GM21825 (cell line): ENCODE data around the gene TMEM51.

Source experiments
- ATAC-seq: cut with Tn5 transposase; IDR thresholded peaks from one replicate; pipeline ENCODE4 v1.9.1; 2021; ENCODE audit warnings: mild to moderate bottlenecking, moderate library complexity; ENCODE audit not compliant: unreplicated experiment

The TMEM51 gene

DNA sequence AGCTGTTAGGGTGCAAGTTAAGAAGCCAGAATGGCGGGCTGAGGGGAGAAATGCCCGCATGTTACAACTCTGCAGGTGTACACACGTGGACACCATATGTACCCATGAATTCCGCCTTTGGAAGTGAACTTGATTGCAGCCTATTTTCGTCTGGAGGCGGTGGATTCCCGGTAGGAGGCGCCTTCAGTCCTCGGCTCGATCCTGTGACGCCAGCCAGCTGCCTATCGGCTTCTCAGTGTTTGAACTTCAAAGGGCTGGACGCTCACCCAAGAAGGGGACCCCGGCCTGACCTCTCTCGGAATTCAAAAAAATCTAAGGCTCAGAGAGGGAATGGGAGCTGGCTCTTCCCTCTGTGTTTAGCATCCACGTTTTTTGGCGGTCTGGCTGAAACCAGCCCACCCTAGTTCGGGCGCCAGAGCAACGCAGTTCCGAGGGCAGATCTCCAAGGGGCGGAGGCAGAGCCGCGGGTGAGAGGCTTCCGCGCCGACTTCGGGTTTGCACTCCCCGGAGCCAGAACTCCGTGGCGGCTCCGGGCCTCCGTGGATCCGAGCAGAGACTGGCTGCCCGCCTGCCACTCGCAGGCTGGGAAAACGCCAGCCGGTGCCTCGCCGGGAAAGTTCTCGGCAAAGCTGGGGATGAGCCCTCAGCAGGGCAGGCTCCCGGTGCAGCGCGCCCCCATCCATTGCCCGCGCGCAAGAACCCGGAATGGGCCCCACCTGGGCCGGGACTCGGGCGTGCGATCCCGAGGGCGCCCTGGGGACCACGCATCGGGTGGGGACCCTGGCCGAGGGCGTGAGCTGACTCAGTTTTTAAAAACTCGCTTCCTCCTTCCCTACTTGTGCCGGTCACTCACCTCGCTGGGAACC lies 996 bp upstream of the TMEM51 start:
- ATAC-seq, result no peak

DNA sequence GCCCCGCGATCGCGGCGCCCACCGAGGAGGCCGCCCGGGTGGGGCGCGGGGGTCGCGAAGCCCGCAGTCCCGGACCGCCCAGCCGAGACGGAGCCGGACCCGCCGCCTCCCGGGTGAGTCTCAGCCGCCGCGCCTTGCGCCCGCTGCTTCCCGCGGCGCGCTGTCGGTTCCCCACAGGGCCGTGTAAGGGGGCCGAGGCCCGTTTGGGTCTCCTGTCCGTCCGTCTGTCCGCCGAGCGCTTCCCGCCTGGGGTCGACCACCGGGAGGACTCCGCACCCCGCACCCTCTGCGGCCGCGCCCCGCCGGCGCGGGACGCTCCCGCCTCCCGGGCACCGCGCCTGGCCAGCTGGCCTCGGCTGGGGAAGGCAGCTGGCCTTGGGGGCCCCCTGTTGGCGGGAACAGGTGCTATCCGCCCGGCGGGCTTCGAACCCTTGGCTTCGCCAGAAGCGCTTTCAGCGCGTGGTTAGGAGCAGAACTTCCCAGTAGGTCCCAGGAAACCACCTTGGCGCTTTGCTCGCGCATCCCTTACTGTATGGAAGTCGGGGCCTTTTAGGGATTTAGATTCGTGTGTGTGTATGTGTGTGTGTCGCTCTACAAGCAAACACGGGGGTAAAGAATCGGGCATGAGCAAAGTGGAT lies 414 bp downstream of the TMEM51 start:
- ATAC-seq, result no peak

DNA sequence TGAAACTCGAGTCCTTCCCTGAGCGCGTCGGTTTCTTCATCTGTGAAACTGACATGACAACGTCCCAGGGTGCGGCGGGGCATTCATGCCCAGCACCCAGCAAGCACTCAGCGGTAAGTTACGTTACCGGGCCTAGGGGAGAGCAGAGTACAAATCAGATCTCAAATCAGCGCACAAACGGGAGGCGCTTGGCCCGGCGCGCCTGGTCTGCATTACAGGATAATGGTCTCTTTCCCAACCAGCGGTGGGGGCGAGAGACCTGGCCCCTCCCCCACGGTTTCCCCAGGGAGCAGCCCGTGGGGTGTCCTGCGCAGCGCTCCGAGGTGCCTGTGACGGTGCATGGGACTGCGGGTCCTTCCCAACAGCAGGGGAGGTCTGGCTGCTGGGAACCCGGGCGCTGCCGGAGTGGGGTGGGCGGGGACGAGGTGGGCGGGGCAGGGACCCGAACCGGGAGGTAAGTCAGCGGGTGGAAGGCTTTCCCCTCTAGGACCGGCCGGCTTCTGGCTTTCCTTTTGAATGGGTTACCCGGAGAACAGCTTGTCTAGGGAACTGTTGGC lies 1.0 kb downstream of the TMEM51 start:
- no peak for ATAC-seq

DNA sequence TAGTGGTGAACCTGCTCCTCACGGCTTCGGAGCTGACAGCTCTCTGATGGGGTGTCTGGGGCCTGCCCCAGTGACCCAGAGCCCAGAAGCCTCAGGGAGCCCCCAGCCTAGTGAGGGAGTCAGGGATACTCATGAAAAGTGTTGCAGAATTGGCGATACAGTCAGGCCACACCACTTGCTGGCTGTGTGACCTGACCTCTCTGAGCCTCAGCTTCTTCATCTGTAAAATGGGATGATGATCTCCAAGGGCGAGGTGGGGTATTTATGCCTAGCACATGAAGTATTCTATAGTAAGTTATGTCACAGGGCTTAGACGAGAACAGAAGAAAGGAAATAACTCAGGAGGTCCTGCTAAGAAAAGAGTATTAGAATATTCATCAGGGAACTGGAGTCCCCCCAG lies 1.6 kb downstream of the TMEM51 start:
- no peak for ATAC-seq

DNA sequence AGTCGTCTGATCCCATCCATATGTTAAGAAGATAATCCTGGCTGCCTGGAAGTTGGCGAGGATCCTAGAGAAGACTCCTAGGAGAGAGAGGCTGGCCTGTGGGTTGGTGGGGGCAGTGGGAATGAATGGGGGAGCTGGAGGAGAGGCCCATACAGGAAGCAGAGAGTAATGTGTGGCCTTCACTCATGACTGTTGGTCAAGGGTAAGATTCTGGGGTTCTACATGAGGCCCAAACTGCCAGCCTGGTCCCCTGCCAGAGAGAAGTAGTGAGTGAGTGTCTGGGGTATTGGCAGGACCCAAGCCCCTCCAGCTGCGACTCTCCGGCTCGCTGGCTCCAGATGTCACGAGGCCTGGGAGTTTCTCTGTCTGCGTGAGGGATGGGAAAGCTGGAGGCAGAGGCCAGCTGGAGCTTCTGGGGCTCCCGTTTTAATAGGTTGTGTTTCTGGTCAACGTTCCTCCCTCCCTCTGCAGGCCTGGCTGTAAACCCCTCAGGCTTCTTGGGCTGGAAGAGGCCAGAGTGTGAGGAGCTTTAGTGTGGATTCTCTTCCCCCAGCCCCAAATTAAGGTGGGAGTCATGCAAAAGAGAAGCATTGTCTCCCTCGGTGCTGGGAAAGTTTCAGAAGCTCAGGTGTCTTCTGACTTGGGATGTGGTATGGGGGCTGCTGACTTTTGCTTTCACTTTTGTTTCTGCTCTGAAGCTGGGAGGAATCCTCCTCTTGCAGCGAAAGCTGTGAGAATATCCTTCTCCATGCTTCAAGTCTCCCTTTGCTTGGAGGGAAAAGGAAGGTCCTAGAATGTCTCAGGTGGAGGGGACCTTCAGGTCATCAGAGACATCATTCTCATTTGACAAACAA lies 2.6 kb downstream of the TMEM51 start:
- no peak for ATAC-seq

DNA sequence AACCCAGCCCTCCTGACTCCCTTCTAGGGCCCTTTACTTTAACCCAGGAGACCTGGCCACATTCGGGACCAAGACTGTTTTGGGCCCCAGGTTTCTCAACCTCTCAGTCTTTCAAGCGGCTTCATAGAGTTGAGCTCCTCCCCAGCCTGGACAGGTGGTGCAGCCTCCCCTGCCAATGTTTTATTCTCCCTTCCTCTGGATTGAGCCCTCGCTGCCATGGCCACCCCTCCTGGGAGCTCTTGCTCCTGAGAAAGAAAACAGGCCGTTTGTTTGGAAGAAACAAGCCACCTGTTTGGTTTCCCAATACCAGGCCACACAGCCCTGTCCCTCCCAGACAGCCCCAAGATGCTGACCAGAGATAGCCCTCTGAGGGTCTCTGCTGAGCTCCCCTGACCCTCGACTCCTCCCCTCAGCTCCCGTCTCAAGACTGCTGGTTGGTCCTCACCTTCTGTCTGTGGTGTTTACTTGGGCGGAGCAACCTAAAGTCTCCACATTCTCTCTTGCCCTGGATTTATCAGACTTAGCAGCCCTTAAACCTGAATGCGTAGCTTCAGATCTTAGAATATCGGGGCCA lies 3.3 kb downstream of the TMEM51 start:
- no peak for ATAC-seq

DNA sequence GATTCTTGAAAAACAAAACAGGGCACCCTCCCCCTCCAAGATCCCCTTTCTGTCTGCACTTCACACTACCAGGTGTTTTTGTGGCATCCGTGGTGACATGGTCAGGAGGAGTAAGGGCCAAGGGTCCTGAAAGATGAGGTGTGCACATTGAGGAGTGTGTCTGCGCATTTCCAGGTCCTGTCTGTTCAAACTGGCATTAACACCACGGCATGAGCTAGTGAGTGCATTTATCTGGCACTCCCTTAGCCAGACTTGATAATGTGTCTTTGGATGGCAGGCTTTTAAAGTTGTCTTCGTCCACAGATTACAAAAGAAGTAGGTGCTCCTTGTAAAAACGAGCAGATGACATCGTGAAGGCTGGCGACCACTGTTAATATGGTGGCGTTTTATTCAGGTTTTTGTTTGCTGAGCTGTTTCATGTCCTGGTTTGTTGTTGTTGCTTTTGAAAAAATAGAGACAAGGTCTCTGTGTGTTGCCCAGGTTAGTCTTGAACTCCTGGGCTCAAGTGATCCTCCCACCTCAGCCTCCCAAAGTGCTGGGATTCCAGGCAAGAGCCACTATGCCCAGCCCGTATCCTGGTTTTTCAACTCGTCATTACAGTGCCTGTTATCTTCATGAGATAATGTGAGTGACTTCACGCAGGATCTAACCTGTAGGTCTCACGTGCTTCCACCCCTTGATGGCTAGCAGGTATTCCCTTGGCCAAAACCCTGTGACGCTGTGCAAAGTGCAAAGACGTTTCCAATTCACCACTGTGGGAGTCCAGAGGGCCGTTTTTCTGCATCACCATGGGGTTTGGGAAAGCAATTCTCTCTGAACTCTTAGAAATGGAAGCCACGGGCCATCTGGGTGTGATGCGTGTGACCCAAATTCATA lies 4.2 kb downstream of the TMEM51 start:
- ATAC-seq, result no peak

DNA sequence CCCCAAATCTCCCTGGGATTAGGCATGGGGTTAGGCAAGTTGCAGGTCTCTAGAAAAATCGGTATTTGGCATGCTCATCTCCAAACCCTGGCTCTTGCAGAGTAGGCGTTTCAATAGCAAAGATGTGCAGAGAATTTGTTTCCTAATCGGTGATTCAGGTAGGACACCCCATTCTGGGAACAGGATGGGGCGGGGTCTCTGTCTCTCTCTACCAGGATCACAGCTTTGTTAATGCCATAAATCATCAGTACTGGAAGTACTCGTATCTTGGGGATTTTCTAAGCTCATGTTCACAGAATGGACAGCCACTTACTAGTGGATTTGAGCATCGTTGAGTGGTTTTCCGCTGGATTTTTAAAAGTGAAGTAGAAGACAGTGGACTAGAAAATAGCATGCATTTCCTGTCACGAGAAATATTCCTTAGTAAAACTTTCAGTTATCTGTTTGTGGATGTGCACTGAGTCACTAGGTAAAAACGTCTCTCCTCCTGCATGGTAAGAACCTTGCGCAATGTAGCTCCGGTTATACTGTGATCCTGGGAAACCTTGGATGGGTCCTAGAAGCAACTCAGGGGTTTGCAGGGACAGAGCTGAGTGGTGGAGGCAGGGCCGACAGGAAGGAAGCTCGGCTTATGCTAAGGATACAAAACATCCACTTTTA lies 5.1 kb downstream of the TMEM51 start:
- ATAC-seq, result no peak

DNA sequence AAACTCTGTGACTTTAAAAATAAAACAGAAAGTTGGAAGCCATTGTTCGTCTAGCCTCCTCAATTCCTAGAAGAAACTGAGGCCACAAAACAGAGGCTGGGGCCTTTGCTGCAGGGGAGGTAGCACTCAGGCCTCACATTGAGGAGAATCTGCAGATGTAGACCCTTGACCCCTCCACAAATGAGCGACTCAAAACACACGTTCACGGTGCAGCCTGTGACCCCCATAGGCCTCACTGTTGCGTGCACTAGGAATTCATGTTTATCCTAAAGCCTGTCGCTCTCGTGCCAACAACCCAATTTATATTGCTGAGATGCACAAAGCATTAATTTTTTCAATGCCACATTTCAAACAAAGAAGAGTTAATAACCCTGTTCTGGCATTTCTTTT lies 5.6 kb downstream of the TMEM51 start:
- ATAC-seq, result no peak

DNA sequence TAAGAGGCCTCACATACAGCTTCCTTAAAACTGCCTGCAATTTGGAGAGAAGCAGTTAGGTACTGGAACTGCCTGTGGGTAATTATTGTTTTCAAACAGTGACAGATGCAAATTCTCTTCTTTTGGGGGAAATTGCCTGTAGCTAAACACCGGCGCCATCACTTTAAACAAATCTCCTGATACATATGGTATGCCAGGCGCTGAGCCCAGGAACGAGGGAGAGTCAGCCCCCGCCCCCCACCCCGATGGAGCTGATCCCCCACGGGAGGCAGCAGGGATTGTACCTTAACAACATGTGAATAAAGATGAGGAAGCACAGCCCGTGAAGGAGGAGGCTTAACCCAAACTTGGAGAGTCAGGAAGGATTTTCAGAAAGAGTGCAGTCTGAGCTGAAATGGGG lies 7.1 kb downstream of the TMEM51 start:
- no peak for ATAC-seq

DNA sequence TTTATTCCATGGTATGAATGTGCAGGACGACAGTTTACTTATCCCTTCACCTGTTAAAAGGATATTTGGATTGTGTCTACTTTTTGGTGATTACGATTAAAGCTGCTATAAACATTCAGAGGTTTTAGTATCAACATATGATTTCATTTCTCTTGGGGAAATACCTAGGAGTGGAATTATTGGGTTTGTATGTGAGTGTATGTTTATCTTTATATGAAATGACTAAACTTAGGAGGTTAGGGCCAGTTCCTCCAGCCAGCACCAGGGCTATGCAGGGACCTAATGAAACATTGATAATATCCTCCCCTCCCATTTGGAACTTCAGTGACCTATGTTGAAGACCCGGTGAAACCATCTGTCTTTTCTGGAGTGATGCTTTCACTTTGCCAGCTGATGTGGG lies 13.8 kb downstream of the TMEM51 start:
- ATAC-seq, result no peak

DNA sequence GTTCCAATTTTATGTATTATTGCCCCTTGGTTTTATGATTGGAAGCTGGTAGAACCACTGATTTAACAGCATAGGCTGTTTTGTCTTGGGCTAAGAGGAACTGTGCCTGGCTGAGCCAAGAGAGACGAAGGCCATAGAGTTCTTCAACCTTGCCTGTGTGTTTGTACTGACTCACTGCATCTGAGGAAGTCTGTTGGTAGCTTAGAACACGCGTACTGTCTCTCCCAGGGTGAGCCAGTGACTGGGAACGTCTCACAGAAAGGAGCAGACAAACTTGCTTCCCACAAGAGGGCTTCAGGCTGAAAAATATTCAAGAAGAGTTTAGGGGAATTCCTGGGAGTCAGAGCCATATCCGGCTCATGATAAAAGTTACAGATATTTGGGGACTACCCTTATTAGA lies 14.9 kb downstream of the TMEM51 start:
- ATAC-seq, result no peak

DNA sequence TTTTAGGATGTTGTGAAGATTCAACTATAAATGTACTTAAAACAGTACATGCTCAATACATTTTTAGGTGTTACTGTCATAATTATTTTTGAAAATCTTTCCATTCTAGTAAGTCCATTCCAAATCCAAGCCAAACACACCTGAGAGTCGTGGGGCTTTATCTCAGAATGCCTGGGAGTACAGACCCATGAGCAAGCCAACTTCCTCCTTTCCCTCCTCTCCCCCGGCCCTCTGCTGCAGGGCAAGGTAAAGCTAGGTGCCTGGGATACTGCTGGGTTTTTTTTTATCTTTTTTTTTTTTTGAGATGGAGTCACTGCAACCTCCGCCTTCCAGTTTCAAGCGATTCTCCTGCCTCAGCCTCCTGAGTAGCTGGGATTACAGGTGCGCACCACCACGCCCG lies 16.5 kb downstream of the TMEM51 start:
- no peak for ATAC-seq

DNA sequence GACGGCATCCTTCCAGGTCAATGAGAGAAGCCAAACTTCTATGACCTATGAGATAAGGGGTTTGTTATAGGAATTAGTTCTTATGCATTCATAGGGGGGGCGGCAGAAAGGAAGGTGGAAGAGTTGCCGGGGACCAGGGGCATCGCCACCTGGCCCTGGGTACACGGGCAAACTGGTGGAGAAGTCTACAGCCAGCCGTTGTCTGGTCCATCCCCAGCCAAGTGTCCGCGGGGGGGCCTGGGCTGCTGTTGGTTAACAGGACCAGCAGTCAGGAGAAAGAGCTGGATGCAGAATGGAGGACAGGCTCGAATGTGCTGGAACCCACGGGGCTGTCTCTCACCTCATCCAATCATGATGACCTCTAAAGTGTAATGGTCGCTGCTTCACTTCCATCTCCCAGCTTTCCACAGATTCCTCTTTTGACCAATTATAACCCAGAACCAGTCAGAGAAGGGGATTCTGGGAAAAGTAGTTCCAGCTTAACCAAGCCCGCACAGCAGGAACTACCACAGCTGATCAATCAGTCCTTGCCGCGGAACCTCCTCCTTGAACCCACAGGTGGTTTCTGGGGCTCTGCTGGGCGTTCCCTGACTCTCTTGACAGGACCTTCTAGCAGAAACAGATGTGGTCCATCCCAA lies 17.8 kb downstream of the TMEM51 start:
- no peak for ATAC-seq

DNA sequence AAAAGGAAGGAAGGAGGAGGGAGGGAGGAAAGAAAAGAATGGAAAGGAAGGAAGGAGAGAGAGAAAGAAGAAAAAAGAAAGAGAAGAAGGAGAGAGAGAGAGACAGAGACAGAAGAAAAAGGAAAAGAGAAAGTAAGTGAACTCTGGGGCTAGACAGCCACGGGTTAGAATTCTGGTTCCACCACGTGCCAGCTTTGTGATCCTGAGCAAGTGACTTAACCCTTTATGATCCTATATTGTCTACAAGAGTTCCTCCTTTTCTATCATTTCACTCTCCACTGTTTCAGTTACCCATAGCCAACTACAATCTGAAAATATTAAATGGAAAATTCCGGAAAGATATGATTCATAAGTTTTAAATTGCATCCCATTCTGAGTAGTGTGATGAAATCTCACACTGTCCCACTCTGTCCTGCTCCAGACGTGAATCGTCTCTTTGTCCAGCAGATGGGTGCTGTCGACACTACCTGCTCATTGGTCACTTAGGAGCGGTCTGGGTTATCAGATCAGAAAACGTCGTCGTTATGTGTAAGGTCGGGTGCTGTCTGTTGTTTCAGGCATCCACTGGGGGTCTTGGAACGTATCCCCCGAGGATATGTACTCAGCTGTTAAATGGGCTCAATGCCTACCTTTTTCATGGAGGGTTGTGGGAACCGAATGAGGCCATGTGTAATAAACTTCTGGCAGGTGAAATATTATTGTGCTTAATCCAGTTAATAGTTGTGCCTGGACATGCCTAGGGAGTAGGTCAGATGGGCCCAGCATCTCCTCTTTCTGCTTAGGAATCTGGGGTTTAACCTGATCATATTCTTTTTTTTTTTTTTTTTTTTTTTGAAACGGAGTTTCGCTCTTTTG lies 19.1 kb downstream of the TMEM51 start:
- no peak for ATAC-seq

DNA sequence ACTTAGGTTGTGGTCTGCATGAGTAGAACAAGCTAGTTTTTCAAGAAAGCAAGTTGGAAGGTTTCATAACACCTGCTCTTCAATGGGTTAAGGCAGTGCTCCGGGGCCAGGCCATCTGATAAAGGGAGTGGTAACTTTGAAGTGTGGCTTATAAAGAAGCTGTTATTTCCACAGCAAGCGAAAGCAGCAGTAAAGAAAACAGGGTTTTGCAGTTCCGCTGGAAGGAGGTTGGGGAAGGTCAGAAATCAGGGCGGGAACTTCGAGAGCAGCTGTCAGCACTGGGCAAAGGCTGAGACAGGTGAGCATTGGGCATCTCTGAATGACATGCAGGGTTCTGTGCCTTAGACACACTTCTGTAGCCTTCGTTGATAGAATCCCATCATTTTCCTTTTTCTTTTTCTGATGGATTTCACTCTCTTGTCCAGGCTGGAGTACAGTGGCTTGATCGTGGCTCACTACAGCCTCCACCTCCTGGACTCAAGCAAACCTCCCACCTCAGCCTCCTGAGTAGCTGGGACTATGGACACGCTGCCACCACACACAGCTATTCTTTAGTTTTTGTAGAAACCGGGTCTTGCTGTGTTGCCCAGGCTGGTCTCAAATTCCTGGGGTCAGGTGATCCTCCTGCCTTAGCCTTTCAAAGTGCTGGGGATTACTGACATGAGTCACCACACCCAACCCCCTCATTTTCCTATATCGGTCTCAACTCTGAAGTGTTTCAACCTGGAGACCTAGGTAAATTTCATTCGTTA lies 20.5 kb downstream of the TMEM51 start:
- no peak for ATAC-seq

DNA sequence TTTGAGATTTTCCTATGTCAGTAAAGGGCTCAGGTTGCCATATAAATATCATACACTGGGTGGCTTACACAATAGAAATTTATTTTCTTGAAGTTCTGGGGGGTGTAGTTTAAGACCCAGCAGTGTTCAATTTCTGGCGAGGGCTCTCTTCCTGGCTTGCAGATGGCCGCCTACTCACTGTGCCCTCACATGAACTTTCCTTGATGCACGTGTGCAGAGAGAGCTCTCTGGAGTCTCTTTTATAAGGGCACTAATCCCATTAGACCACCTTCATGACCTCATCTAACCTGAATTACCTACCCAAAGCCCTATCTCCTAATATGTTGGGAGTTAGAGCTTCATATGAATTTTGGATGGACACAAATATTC lies 21.1 kb downstream of the TMEM51 start:
- no peak for ATAC-seq
